GM11168 (cell line): Measurements from ENCODE around the gene PPP3CA.

Experiments
- in situ Hi-C: fragments of 300-500 bp; cut with MboI; formaldehyde crosslinking; loops from one replicate; pipeline ENCODE4 v1.12.0; 2022; ENCODE audit warnings: low sequenced_read_pairs; ENCODE audit not compliant: unreplicated experiment

The PPP3CA gene

DNA sequence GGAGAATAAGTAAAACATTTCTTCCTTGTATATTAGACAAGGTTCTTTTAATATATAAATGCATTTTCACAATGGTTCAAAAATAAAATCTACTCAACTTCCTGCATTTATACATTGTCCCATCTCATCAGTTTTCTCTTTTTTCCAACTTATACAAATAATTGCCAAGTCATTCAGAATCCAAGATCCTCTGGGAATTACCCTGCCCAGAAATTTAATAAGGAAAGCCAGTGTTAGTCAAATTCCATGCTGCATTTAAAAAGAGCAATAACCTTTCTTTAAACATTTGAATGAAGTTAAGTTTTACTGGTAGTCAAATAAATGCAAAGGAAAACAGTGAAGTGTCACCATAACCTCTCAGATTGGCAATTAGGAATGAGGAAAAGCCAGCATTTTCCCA lies 357.9 kb downstream of the PPP3CA start:
- in situ Hi-C loops, result no loop called here

DNA sequence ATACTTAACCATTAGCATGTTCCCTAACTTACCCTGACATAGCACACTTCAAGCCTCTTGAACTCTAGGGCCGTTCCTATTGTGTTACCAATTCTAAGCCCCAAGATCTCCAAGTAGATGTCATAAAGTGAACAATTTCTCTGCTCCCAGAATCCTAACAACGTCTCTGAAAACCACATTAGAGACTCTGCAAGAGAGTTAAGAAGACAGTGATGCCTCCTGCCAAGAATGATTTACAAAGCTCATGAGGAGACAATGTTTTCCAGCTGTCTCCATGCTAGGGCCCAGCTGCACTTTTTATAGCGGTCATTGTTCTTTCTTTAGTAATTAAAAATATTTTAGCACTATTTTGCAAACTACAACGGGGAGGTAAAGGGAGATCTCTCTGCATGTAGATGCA lies 358.4 kb downstream of the PPP3CA start:
- in situ Hi-C loops, result no loop called here

DNA sequence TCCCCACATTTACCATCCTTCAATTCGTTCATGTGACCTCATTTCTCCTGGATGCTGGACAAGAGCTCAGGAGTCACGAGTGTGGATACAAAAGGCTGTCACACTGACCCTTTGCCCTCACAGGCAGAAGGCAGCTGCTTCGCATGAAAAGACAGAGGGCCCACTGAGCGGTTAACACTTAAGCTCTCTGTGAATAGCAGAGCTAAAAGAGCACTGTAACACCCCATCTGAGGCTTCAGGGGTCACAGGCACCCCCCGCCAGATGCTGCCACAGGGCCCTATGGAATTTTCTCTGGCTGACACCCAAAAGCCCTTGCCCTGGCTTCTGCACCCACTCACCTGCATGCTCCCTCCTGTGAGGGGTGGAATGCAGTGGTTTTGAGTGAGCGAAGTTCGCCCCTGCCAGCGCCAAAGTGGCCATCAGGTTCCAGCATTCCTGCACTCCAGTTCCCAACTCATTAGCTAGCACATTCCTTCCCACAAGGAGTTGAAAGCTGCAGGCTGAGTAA lies 360.9 kb downstream of the PPP3CA start:
- in situ Hi-C loops, result no loop called here

GRCh38 chr4:100985576-100985975 lies 361.8 kb downstream of the PPP3CA start:
- in situ Hi-C loops, result no loop called here

GRCh38 chr4:100984901-100985300 lies 362.4 kb downstream of the PPP3CA start:
- in situ Hi-C loops, result no loop called here

DNA sequence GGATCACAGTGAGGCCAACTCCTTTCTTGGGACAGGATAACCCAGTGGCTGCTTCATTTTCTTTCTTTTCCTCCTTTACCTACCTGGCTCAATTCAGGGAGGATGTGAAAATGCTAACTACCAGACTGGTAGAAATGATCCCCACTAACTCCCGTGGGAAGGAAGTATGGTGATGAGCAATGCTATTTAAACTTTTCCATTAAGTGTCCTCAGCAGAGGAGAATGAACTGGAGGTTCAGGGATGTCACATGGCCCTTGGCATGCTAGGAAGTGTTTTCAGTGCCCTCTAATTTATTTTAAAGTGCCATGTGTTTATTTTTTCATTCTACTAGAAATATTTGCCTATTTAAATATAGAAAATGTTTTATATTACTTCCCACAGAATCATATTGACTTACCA lies 363.9 kb downstream of the PPP3CA start:
- in situ Hi-C loops, result no loop called here

GRCh38 chr4:100982345-100982744 lies 365.0 kb downstream of the PPP3CA start:
- in situ Hi-C loops, result no loop called here

- in situ Hi-C loops, result no loop called here
Observed at GRCh38 chr4:100981447-100982204, 365.7 kb downstream of the PPP3CA start.

DNA sequence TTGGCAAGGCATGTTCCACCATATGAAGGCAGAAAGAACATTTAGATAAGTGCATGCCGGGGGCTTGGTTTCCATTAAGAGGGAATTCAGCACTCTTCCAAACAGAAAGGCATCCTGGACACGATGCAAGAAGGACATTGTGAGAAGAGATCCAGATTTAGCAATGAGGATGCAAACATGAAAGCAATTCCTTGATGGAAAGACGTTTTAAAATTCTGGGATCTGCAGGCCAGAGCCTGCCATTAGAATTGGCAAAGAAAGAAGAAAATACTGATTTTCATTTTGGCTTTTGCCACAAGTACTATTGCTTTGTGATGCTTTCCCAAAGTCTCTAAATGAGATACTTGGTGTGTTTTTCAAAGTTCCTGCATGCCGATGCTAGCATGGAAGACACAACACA lies 367.6 kb downstream of the PPP3CA start:
- in situ Hi-C loops, result no loop called here

DNA sequence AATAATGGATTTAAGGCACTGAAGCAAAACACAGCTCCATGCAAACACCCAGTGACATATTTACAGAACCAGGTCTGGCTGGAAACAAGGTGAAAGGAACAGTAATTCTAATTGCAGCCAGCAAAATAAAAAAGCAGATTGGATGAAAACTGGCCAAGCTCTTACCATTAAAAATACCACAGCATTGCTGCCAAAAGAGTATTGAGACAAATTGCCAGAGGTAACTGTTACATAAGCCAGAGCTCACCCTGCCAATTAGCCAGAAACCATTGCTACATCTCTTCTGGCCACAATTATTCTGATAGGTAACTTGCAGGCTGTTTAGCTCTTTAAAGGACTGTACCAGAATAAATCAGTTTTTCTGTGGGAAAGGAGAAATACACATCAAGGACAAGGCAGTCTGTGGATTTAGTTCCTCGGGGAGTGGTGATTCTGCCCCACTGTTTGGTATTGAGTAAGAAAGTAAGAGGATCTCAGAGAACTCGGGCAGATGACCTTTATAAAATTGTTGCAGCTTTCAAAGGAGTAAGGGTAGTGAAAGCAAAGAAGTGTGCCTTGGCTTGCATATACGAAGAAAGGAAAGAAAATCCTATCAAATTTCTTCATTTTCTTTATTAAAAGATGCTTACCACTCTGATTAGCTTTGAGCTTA lies 369.5 kb downstream of the PPP3CA start:
- in situ Hi-C loops, result no loop called here

DNA sequence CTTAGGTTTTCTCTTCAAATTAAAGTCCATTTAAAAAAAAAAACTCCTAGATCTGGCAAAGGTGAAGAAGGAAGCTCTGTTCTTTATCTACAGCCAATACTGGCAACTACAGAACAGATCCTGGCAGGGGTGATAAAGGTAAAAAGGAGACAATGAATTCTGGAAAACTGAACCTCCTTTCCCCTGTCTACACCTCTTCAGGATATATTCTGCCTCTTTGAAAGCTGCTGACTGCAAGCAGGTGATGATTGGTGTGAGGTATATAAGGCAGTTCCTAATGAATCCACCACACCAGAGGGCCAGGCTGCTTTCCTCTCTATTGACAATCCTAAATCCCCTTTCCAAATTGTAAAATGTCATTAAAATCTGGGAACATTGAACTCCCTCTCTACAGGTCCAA lies 370.1 kb downstream of the PPP3CA start:
- in situ Hi-C loops, result no loop called here
